CD4-positive, alpha-beta T cell (primary cell): ENCODE results near the gene DDX52. TPM values are rescaled to one million over a fixed set of nuclear protein-coding genes. Genes with fewer than 3 reads are reported as not detected.
"Not testable (repeated sequence)": the region's sequence is repeated elsewhere in the genome, so short reads cannot be mapped to it uniquely, and the experiment has no call there.

ENCODE experiments used
- ATAC-seq: fragments of 200-7000 bp; cut with Tn5 transposase; one replicate; pipeline ENCODE4 v1.10.0; 2022; ENCODE audit warnings: mild to moderate bottlenecking; ENCODE audit not compliant: poor library complexity
- CTCF ChIA-PET: fragments of 350-600 bp; sonication (Branson Sonifier 250); formaldehyde crosslinking; loops from one replicate; lab custom pipeline; 2021; ENCODE audit warnings: antibody characterized with exemption, inconsistent platforms; lab: Charles Lee
- POLR2A ChIA-PET: fragments of 350-600 bp; sonication (Branson Sonifier 250); formaldehyde crosslinking; loops from one replicate; lab custom pipeline; 2021; ENCODE audit warnings: antibody characterized with exemption, inconsistent platforms; lab: Charles Lee
- DNase-seq, 14 experiments: peaks; one replicate each; pipeline ENCODE4 v3.0.0-alpha.2; 2013 to 2020; ENCODE audit warnings: mixed read lengths in 2 of 14
- H3K27ac ChIP-seq, 2 donors: one replicate each; pipeline versions ENCODE4 v1.5.1 to v1.7.0; 2013; ENCODE audit warnings: low read length in 2 of 2, low read depth in 1 of 2, mild to moderate bottlenecking in 1 of 2
- H3K27me3 ChIP-seq, 2 experiments: 1 replicate in 1 of 2; 2 replicates in 1 of 2; pipeline versions ENCODE4 v1.6.1 to v1.7.0; 2013; ENCODE audit warnings: low read length in 2 of 2, control low read depth in 1 of 2, mild to moderate bottlenecking in 1 of 2, moderate library complexity in 1 of 2; ENCODE audit not compliant: insufficient read depth in 2 of 2, control insufficient read depth in 1 of 2
- H3K36me3 ChIP-seq: one replicate; pipeline ENCODE4 v1.6.1; 2013; ENCODE audit warnings: low read length, control low read depth; ENCODE audit not compliant: insufficient read depth
- H3K4me1 ChIP-seq: one replicate; pipeline ENCODE4 v1.6.1; 2013; ENCODE audit warnings: low read length, control low read depth; ENCODE audit not compliant: insufficient read depth
- H3K4me3 ChIP-seq: one replicate; pipeline ENCODE4 v1.5.1; 2013; ENCODE audit warnings: mild to moderate bottlenecking, low read length, moderate library complexity
- H3K9me3 ChIP-seq, 2 experiments: 1 replicate in 1 of 2; 2 replicates in 1 of 2; pipeline versions ENCODE4 v1.6.1 to v1.7.0; 2013; ENCODE audit warnings: low read length in 2 of 2, mild to moderate bottlenecking in 2 of 2, control low read depth in 1 of 2, moderate library complexity in 1 of 2; ENCODE audit not compliant: control insufficient read depth in 1 of 2, insufficient read depth in 1 of 2
- H3K27ac Mint-ChIP-seq: one replicate; pipeline ENCODE4 v1.8.0; 2020; ENCODE audit warnings: mixed read lengths
- H3K27me3 Mint-ChIP-seq: one replicate; pipeline ENCODE4 v1.8.0; 2021; ENCODE audit warnings: mixed read lengths
- H3K36me3 Mint-ChIP-seq: one replicate; pipeline ENCODE4 v1.8.0; 2021; ENCODE audit warnings: low read depth, mixed read lengths
- H3K4me1 Mint-ChIP-seq: one replicate; pipeline ENCODE4 v1.8.0; 2021; ENCODE audit warnings: low read depth, mixed read lengths
- H3K4me3 Mint-ChIP-seq: one replicate; pipeline ENCODE4 v1.8.0; 2020; ENCODE audit warnings: mild to moderate bottlenecking, mixed read lengths
- H3K9me3 Mint-ChIP-seq: one replicate; pipeline ENCODE4 v1.8.0; 2020; ENCODE audit warnings: mixed read lengths
- CTCF ChIP-seq: fragments of 200-600 bp; IDR thresholded peaks from one replicate; pipeline ENCODE4 v1.8.0; 2022; ENCODE audit warnings: antibody characterized with exemption, mild to moderate bottlenecking
- intact Hi-C, 2 experiments: fragments of 100-400 bp; cut with DNase I in 1 of 2; cut with micrococcal nuclease in 1 of 2; formaldehyde crosslinking; loops; one replicate each; pipeline versions ENCODE4 v1.15.1 to v1.9.0; 2023 to 2025; cut with DNase I, micrococcal nuclease
- total RNA-seq, 174 experiments: library from RNA in 2 of 174; stranded (reverse) in 2 of 174; gene quantifications; one replicate each; pipeline ENCODE4 v1.2.3 and lab custom pipeline; 2021 to 2026

Gene DDX52
- total RNA-seq, 2 experiments from 2014 or later = 27.4 to 30.1 TPM

GRCh38 chr17:37614823-37615222 is 28.4 kb downstream of the DDX52 start:
- Mint-ChIP-seq H3K4me3 (no peak overlapping the region), H3K4me1 (peaks cover 1% of the 10 kb centered on the region), H3K9me3 (no peaks in the 10 kb centered on the region), H3K27ac (no peak overlapping the region), H3K36me3 (peaks cover 55% of the 10 kb centered on the region), H3K27me3 (no peaks in the 10 kb centered on the region)
- no peak for TF ChIP-seq CTCF
- Histone ChIP-seq H3K27ac (no peak overlapping the region), H3K27me3 (no peaks in the 10 kb centered on the region), H3K9me3 (no peaks in the 10 kb centered on the region), H3K4me1 (peaks cover 3% of the 10 kb centered on the region), H3K4me3 (no peak overlapping the region), H3K36me3 (peaks cover 35% of the 10 kb centered on the region)
- DNase-seq (no peak), ATAC-seq (no peak)
- POLR2A ChIA-PET = no interaction called here
- CTCF ChIA-PET = no interaction called here
- intact Hi-C loops = no loop called here

- Mint-ChIP-seq H3K27me3 (no peaks in the 10 kb centered on the region), H3K36me3 (peaks cover 55% of the 10 kb centered on the region), H3K27ac (no peak overlapping the region), H3K9me3 (no peaks in the 10 kb centered on the region), H3K4me3 (no peak overlapping the region), H3K4me1 (peaks cover 6% of the 10 kb centered on the region)
- Histone ChIP-seq H3K4me1 (peaks cover 7% of the 10 kb centered on the region), H3K9me3 (no peaks in the 10 kb centered on the region), H3K36me3 (peaks cover 31% of the 10 kb centered on the region), H3K27ac (no peak overlapping the region), H3K4me3 (no peak overlapping the region), H3K27me3 (no peaks in the 10 kb centered on the region)
- DNase-seq (no peak), ATAC-seq (no peak)
- intact Hi-C loops = no loop called here
- no peak for TF ChIP-seq CTCF
- ChIA-PET POLR2A (no interaction called here), CTCF (no interaction called here)
These were observed 28.9 kb downstream of the DDX52 start for GRCh38 chr17:37614391-37614790.

GRCh38 chr17:37610971-37611370 is 32.3 kb downstream of the DDX52 start:
- H3K4me1 Mint-ChIP-seq = peaks cover 33% of the 10 kb centered on the region
- ChIA-PET POLR2A (no interaction called here), CTCF (interaction anchor here (1.1 to 3.1 kb wide), 4 partner anchors 13 to 59 kb away, joined by 3 to 12 read pairs (median 5); no protein-coding TSS in a partner anchor)
- intact Hi-C loops = loop anchor here in 1 of 2 experiments (2.0 kb wide), 1 partner anchor 32 kb away; the partner anchor contains the start of gene DDX52
- H3K36me3 ChIP-seq = peaks cover 5% of the 10 kb centered on the region
- TF ChIP-seq CTCF = no peak
- no peak overlapping the region for H3K27ac ChIP-seq
- no peaks in the 10 kb centered on the region for H3K27me3 Mint-ChIP-seq
- no peaks in the 10 kb centered on the region for H3K9me3 Mint-ChIP-seq
- no peaks in the 10 kb centered on the region for H3K9me3 ChIP-seq
- ATAC-seq = no peak
- no peak overlapping the region for H3K4me3 ChIP-seq
- peaks cover 45% of the 10 kb centered on the region for H3K36me3 Mint-ChIP-seq
- no peak for DNase-seq
- H3K4me1 ChIP-seq = peaks cover 12% of the 10 kb centered on the region
- H3K4me3 Mint-ChIP-seq = peak overlapping the region; percentile 65
- H3K27me3 ChIP-seq = no peaks in the 10 kb centered on the region
- peak overlapping the region; percentile 93 for H3K27ac Mint-ChIP-seq

GRCh38 chr17:37610041-37610420 is 33.2 kb downstream of the DDX52 start:
- peaks cover 42% of the 10 kb centered on the region for H3K4me1 Mint-ChIP-seq
- not testable (repeated sequence) for H3K36me3 ChIP-seq, H3K9me3 ChIP-seq, H3K27me3 ChIP-seq, H3K9me3 Mint-ChIP-seq, DNase-seq, ATAC-seq, H3K27me3 Mint-ChIP-seq
- Histone ChIP-seq H3K4me3 (peak overlapping the region; percentile 79), H3K27ac (peak overlapping the region; percentile 66 to 92), H3K4me1 (peaks cover 17% of the 10 kb centered on the region)
- H3K4me3 Mint-ChIP-seq = peak overlapping the region; percentile 99
- intact Hi-C loops = loop anchor here in 1 of 2 experiments (2.0 kb wide), 1 partner anchor 33 kb away; the partner anchor contains the start of gene DDX52
- H3K36me3 Mint-ChIP-seq = peaks cover 50% of the 10 kb centered on the region
- ChIA-PET CTCF (interaction anchor here (0.9 to 3.1 kb wide), 15 partner anchors 8 to 122 kb away, joined by 3 to 19 read pairs (median 4); no protein-coding TSS in a partner anchor), POLR2A (interaction anchor here (0.6 to 2.6 kb wide), 12 partner anchors 8 to 196 kb away, joined by 3 to 10 read pairs (median 4); partner anchors contain the start of genes DDX52 and DUSP14)
- H3K27ac Mint-ChIP-seq = peak overlapping the region; percentile 93
